Measurements from ENCODE around the gene COQ7. TPM values are rescaled to one million over a fixed set of nuclear protein-coding genes. Genes with fewer than 3 reads are reported as not detected.

Gene COQ7
- total RNA-seq, 1 experiment from 2014 or later: 28.3 TPM

GRCh38 chr16:19102187-19102872 lies 34.9 kb downstream of the COQ7 start:
- peak; percentile 62 for DNase-seq
- Histone ChIP-seq H3K4me3 (no peak overlapping the region), H3K36me3 (no peaks in the 10 kb centered on the region), H3K9me3 (peaks cover 4% of the 10 kb centered on the region), H3K27me3 (no peaks in the 10 kb centered on the region)

- DNase-seq: no peak
- Histone ChIP-seq H3K27me3 (no peaks in the 10 kb centered on the region), H3K4me3 (no peak overlapping the region), H3K36me3 (no peaks in the 10 kb centered on the region), H3K9me3 (no peaks in the 10 kb centered on the region)
Observed at GRCh38 chr16:19104607-19105006, 37.2 kb downstream of the COQ7 start.

GRCh38 chr16:19105131-19105530 lies 37.7 kb downstream of the COQ7 start:
- Histone ChIP-seq H3K36me3 (no peaks in the 10 kb centered on the region), H3K4me3 (no peak overlapping the region), H3K9me3 (no peaks in the 10 kb centered on the region), H3K27me3 (no peaks in the 10 kb centered on the region)
- DNase-seq: no peak

- H3K9me3 ChIP-seq: no peaks in the 10 kb centered on the region
- no peak for DNase-seq
- H3K27me3 ChIP-seq: no peaks in the 10 kb centered on the region
- H3K36me3 ChIP-seq: no peaks in the 10 kb centered on the region
- no peak overlapping the region for H3K4me3 ChIP-seq
Observed at GRCh38 chr16:19105891-19106624, 38.6 kb downstream of the COQ7 start.

- Histone ChIP-seq H3K36me3 (no peaks in the 10 kb centered on the region), H3K27me3 (no peaks in the 10 kb centered on the region), H3K9me3 (no peaks in the 10 kb centered on the region), H3K4me3 (no peak overlapping the region)
- no peak for DNase-seq
Observed at GRCh38 chr16:19106625-19107020, 39.2 kb downstream of the COQ7 start.

GRCh38 chr16:19108409-19109287 lies 41.2 kb downstream of the COQ7 start:
- no peak for DNase-seq
- H3K36me3 ChIP-seq: no peaks in the 10 kb centered on the region
- no peak overlapping the region for H3K4me3 ChIP-seq
- H3K27me3 ChIP-seq: no peaks in the 10 kb centered on the region
- H3K9me3 ChIP-seq: no peaks in the 10 kb centered on the region

- Histone ChIP-seq H3K9me3 (no peaks in the 10 kb centered on the region), H3K36me3 (no peaks in the 10 kb centered on the region), H3K4me3 (no peak overlapping the region), H3K27me3 (no peaks in the 10 kb centered on the region)
- DNase-seq: no peak
Observed at GRCh38 chr16:19109288-19109664, 41.9 kb downstream of the COQ7 start.

- H3K36me3 ChIP-seq: peaks cover 11% of the 10 kb centered on the region
- H3K4me3 ChIP-seq: no peak overlapping the region
- no peaks in the 10 kb centered on the region for H3K9me3 ChIP-seq
- no peaks in the 10 kb centered on the region for H3K27me3 ChIP-seq
- no peak for DNase-seq
Observed at GRCh38 chr16:19110537-19111360, 43.3 kb downstream of the COQ7 start.

GRCh38 chr16:19112099-19112407 lies 44.6 kb downstream of the COQ7 start:
- H3K4me3 ChIP-seq: no peak overlapping the region
- peaks cover 24% of the 10 kb centered on the region for H3K36me3 ChIP-seq
- no peaks in the 10 kb centered on the region for H3K27me3 ChIP-seq
- DNase-seq: no peak
- no peaks in the 10 kb centered on the region for H3K9me3 ChIP-seq

GRCh38 chr16:19113577-19114358 lies 46.4 kb downstream of the COQ7 start, which contains the start of gene ITPRIPL2:
Gene ITPRIPL2 (plus strand): TSS chr16:19113964. CDS start chr16:19114462, 498 bp downstream.
- Histone ChIP-seq H3K27me3 (no peaks in the 10 kb centered on the region), H3K9me3 (no peaks in the 10 kb centered on the region), H3K36me3 (peaks cover 33% of the 10 kb centered on the region), H3K4me3 (peak within 1 kb of the TSS; percentile 60)
- peak; percentile 96 for DNase-seq

- H3K27me3 ChIP-seq: no peaks in the 10 kb centered on the region
- no peaks in the 10 kb centered on the region for H3K9me3 ChIP-seq
- H3K4me3 ChIP-seq: peak overlapping the region; percentile 60
- peaks cover 36% of the 10 kb centered on the region for H3K36me3 ChIP-seq
- DNase-seq: peak; percentile 72
Observed at GRCh38 chr16:19114359-19115147, 47.1 kb downstream of the COQ7 start.

GRCh38 chr16:19115148-19116021 lies 48.0 kb downstream of the COQ7 start:
- no peaks in the 10 kb centered on the region for H3K9me3 ChIP-seq
- peak overlapping the region; percentile 60 for H3K4me3 ChIP-seq
- no peaks in the 10 kb centered on the region for H3K27me3 ChIP-seq
- H3K36me3 ChIP-seq: peaks cover 42% of the 10 kb centered on the region
- no peak for DNase-seq

- H3K4me3 ChIP-seq: no peak overlapping the region; the same call in 1 of the 2 replicates
- H3K36me3 ChIP-seq: peaks cover 55% of the 10 kb centered on the region
- H3K27me3 ChIP-seq: no peaks in the 10 kb centered on the region
- no peaks in the 10 kb centered on the region for H3K9me3 ChIP-seq
- no peak for DNase-seq
Observed at GRCh38 chr16:19116711-19117449, 49.5 kb downstream of the COQ7 start.

GRCh38 chr16:19118938-19119431 lies 51.6 kb downstream of the COQ7 start:
- H3K36me3 ChIP-seq: peaks cover 64% of the 10 kb centered on the region
- peak overlapping the region; percentile 39 for H3K4me3 ChIP-seq
- H3K27me3 ChIP-seq: no peaks in the 10 kb centered on the region
- DNase-seq: peak; percentile 75
- H3K9me3 ChIP-seq: no peaks in the 10 kb centered on the region
